Activated CD8-positive, alpha-beta memory T cell treated with anti-CD3 and anti-CD28 coated beads, Interleukin-2, amount 50 U/mL, for 1 hour (primary cell): ENCODE measurements around the gene WFIKKN1.

Source experiments
- DNase-seq: peaks from one replicate; pipeline ENCODE4 v3.0.0-alpha.2; 2020; ENCODE audit errors: extremely low read depth

Gene WFIKKN1

GRCh38 chr16:637081-638018, 6.6 kb downstream of the WFIKKN1 start:
- peak; percentile 70 for DNase-seq

- no peak for DNase-seq
Measured at GRCh38 chr16:638034-638543, 7.3 kb downstream of the WFIKKN1 start.

DNA sequence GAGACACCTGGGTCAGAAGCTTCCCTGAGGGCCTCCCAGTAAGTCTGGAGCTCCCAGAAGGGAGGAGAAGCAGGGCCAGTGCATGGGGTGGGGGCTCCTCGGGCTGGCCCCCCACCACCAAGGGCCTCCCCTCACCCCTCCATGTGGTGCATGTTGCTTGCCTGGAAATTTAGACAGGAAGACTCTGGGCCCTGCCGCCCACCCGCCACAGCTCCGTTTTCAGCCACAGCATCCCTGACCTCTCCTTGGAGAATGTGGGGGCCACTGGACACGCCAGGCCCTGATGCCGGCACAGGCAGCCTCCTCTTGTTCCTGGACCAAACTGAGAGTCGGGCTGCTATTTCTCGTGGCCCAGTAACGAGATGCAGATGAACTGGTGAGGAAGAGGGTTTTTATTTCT, 8.1 kb downstream of the WFIKKN1 start:
- no peak for DNase-seq

DNA sequence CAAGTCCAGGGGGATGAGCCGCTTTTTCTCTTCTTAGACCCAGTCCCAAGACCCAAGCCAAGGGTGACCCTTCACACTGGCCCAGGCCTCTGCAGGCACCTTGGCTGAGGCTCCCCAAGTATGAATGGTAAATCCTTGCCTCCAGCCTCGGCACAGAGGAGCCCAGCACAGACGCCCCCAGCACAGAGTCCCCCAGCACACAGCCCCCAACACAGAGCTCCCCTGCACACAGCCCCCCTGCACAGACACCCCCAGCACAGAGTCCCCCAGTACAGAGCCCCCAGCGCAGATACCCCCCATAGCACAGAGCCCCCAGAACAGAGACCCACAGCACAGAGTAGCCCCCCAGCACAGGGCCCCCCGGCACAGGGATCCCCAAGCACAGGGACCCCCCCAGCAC, 9.8 kb downstream of the WFIKKN1 start:
- no peak for DNase-seq

DNA sequence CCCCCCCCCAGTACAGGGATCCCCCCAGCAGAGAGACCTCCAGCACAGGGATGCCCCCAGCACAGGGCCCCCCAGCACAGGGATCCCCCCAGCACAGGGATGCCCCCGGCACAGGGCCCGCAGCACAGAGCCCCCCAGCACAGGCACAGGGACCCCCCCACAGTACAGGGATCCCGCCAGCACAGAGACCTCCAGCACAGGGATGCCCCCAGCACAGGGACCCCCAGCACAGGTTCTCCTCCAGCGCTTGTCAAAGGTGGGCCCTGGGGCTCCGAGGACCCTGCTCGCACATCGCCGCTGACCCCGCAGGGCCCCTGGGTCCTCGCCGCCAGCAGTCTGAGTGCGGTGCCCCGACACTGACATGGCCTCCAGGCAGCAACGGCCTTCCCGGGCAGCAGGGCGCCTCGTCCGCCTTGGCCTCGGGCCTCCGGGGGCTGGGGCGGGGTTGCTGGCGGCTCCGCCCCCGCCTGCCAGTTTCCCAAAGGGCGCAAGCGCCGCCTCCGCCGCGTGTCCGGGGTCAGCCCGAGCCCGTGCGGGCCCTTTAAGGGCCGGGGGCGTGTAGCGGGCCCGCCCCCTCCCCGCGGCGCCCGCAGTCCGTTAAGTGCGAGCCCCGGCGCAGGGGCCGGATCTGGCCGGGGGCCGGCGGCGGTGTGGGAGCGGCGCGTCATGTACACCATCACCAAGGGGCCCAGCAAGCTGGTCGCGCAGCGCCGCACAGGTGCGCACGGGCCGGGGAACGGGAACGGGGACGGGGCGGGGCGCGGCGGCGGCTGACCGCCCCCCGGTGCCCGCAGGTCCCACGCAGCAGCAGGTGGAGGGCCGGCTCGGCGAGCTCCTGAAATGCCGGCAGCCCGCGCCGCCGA, 10.8 kb downstream of the WFIKKN1 start, which contains the start of gene MCRIP2:
Gene MCRIP2, plus strand, starts transcription at position 503 of the 863 bp plus-strand sequence. Its CDS starts 164 bp downstream, at position 667.
- DNase-seq = no peak

- no peak for DNase-seq
Measured at GRCh38 chr16:642189-643049, 11.6 kb downstream of the WFIKKN1 start.

DNA sequence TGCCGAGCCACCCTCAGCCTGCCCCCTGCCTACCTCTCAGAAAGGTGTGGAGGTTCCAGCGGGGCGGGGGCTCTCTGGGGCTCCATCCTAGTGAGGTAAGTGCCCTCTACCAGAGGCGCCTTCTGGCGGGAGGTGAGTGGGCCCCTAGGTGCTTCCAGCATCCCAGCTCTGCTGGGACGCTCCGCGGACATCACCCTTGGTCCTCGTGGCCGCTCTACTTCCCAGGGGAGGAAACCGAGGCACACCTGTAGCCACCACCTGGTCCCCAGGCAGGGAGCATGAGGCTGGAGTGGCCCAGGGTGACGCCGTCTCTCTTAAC, 12.2 kb downstream of the WFIKKN1 start:
- no peak for DNase-seq

DNA sequence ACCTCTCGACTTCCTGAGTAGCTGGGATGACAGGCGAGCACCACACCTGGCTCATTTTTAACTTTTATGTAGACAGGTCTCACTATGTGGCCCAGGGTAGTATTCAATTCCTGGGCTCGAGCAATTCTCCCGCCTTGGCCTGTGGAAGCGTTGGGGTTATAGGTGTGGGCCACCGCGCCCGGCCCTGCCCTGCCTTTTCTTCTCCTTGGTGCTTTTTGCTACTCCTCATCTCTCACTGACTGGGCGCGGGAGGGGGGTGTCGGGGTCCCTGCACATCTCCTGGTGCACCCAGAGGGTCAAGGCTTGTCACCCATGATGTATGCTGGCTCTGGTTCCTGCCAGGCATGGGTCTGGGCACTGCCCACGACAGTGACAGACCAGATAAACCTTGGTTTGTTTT, 13.8 kb downstream of the WFIKKN1 start:
- DNase-seq = no peak

GRCh38 chr16:645852-646678, 15.3 kb downstream of the WFIKKN1 start:
- no peak for DNase-seq

GRCh38 chr16:646679-647172, 15.9 kb downstream of the WFIKKN1 start:
- DNase-seq = no peak

DNA sequence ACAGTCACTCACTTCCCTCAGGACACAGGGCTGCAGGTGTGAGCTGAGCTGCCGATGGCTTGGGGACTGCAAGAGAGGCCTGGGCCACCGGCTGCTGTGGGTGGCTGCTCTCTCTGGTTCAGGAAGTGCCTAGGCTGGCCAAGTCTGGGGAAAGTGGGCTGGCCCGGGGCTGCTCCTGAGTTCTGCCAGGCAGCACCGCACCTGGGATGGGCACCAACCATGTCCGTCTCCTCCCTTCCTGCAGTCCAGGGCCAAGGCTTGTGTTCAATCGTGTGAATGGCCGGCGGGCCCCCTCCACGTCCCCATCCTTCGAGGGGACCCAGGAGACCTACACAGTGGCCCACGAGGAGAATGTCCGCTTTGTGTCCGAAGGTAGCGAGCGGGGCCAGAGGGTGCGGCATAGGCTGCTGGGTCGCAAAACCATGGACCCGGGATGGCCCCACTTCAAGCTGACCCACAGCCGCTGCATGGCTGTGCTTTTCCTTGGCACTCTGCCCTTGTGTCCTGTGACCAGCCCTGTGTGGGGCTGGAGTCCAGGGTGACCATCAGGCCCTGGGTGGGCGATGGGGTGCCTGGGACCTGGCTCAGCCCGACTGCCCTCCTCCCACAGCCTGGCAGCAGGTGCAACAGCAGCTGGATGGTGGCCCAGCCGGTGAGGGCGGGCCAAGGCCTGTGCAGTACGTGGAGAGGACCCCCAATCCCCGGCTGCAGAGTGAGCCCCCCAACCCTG, 16.6 kb downstream of the WFIKKN1 start:
- DNase-seq = no peak

DNA sequence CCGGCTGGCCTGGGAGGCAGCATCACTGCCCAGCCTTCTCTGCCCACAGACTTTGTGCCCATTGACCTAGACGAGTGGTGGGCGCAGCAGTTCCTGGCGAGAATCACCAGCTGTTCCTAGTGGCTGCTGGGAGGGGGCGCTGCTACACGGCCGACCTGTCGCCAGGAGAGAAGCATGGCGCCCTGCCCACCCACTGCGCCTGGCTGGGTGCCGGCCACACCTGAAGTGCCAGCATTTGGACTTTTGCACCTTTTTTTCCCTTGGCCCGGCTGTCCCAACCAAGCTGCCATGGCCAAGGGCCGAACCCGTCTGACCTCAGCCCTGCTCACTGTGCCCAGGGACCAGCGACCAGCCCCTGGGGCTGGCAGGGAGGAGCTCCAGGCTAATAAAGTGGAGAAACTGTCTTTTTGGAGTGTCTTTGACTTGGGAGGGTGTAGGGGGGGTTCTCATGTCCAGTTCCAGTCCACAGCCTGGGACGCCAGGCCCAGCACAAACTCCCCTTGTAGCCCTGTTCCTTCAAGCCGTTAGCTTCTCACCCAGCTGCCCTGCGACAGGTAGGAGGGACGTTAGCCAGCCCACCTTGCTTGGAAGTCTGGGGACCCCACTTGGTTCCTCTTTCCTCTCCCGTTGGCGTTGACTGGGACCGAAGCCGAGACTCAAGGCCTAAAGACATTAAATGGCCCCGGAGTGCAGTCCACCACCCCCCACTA, 17.4 kb downstream of the WFIKKN1 start:
- DNase-seq = no peak

GRCh38 chr16:648781-649589, 18.2 kb downstream of the WFIKKN1 start, which contains the start of gene WDR90:
WDR90 (plus strand) TSS chr16:649365; CDS start chr16:649417, 52 bp downstream.
- peak; percentile 68 for DNase-seq

DNA sequence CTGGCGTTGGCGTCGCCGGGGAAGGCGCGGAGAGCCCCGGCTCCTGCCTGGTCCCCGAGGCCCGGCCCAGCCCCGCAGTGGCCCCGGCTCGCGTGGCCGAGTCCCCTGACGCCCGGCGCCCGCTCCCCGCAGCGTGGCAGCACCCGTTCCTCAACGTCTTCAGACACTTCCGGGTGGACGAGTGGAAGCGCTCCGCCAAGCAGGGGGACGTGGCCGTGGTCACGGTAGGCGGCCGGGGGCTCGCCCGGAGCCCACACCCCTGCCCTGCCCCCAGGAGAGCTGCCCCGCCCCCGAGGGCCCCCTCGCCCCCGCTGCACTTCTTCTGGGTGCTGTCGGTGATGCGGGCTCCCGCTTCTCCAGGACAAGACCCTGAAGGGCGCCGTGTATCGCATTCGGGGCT, 18.8 kb downstream of the WFIKKN1 start:
- no peak for DNase-seq

DNA sequence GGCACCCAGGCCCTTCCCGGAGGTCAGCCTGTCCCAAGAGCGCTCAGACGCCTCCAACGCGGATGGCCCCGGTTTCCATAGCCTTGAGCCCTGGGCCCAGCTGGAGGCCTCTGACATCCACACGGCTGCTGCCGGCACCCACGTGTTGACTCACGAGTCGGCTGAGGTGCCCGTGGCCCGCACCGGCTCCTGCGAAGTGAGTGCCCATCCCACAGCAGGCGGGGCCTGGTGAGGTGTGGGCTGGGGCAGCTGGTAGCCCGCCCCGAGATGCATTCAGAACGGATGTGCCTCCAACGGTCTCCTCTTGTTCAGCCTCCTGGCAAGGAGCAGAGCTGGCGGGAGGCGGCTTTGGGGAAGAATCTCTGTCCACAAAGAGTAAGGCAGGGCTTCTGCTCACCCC, 21.1 kb downstream of the WFIKKN1 start:
- DNase-seq = no peak

DNA sequence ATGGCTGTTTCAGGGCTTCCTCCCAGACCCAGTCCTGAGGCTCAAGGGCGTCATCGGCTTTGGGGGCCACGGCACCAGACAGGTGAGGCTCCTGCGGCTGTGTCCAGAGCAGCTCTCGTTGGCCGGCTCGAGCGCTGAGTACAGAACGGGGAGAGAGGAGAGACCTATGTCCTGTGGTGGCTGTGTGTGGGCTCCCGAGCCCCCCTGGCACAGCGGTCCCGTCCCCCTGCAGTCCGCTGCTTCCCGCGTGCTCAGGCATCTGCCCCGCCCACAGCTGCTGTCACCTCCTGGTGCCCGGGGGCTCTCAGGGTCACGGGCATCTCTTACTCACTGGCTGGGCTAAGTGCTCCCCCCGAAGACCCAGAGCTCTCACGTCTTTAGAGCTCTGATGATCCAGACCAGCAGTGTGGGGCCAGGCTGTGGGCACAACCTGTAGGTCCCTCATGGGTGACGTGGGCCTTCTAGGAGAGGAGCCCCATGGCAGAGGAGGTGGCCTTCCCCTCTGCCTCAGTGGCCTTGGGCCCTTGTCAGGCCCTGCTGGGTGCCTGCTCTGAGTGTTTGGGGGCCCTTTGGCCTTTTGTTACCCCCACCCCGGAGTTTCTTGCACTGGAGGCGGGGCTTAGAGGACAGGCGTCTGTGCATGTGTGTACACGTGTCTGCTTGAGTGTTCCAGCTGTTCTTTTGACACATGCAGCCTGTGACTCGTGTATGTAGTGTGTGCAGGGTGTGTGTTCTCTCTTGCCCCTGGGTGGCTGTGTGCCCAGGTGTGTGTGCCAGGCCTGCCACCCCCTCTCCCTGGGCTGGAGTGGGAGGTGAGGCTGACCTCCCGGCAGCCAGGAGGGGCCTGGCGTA, 21.9 kb downstream of the WFIKKN1 start:
- DNase-seq = no peak

DNA sequence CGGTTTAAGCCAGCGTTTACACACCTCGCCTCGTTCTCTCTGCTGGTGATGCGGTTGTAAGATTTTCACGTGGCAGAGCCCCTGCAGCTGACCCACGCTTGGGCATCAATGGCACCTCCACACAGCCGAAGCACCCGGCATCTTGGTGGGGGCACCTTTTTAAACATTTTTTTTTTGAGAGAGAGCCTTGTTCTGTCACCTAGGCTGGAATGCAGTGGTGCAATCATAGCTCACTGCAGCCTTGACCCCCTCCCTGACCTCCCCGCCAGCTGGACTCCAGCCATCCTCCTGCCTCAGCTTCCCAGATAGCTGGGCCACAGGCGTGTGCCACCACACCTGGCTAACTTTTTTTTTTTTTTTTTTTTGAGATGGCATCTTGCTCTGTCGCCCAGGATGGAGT, 23.2 kb downstream of the WFIKKN1 start:
- DNase-seq = no peak
